ENCODE results near the gene GPR75.

The GPR75 gene

GRCh38 chr2:53859206-53860181 is at the start of gene GPR75:
Gene GPR75 (minus strand): TSS chr2:53859967. CDS start chr2:53854756, 5,211 bp downstream.
- no peak for DNase-seq

GRCh38 chr2:53907582-53907981 is 47.8 kb upstream of the GPR75 start:
- DNase-seq, result no peak

GRCh38 chr2:53905396-53905795 is 45.6 kb upstream of the GPR75 start:
- no peak for DNase-seq

DNA sequence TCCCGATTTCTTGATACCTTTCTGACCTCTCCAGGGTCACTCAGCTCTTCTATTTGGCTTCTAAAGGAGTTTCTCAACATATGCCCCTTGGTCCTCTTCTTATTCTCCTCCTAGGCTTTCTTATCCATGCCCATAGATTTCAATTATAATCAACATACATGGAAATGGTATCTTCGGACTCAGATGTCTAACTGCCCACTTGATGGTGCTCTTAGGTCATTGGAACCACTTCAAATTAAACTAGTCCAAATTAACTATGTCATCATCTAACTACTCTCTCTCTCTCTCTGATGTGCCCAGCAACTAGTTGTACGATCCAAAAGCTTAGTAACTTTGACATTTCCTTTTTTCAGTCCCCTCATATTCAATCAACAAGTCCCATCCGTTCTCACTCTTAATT is 43.2 kb upstream of the GPR75 start:
- no peak for DNase-seq

- DNase-seq, result no peak
These were observed 41.4 kb upstream of the GPR75 start for GRCh38 chr2:53901192-53901591.

GRCh38 chr2:53896864-53897263 is 37.1 kb upstream of the GPR75 start:
- no peak for DNase-seq

DNA sequence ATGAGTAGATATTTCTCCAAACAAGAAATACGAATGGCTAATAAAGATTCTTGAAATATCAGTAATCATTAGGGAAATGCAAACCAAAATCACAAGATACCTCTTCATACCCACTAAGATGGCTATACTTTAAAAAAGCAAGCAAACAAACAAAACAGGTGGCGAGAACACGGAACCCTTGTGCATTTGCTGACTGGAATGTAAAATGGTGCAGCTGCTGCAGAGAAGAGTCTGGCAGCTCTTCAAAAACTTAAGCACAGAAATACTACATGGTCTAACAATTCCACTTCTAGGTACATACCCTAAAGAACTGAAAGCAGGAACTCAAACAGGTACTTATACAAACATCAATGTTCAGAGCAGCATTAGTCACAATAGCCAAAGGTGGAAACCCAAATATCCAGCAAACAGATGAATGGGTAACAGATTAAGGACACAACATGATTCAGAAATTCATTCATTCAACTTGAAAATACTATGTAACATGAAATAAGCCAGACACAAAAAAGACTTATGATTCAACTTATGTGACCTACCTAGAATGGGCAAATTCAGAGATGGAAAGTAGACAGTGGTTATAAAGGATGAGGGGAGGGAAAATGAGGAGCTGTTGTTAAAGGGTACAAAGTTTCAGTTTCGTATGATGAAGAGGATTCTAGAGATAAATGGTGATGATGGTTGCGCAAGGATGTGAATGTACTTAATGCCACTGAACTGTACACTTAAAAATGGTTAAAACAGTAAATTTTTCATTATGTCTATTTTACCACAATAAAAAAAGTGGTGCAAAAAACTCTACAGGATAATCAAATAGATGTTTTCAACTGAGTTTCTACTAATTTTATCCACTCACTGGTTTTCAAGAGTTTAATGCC is 26.9 kb upstream of the GPR75 start:
- DNase-seq, result no peak

DNA sequence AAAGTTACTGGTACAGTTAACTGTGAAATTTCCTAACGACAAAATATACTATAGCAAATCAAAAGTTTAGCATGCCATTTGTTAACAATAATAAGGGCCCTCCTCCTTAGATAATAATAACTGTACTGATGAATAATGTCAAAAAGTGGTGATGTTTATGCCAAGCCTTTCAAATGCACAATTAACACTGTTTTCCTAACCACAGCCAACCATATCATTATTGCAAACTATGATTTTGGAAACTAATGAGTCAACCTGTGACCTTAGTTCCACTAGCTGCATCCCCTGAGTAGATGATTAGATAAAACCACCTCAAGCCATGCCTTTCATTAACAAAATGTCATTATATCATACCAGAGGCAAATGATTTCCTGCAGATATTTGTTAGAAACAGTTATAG is 25.1 kb upstream of the GPR75 start:
- DNase-seq, result no peak

DNA sequence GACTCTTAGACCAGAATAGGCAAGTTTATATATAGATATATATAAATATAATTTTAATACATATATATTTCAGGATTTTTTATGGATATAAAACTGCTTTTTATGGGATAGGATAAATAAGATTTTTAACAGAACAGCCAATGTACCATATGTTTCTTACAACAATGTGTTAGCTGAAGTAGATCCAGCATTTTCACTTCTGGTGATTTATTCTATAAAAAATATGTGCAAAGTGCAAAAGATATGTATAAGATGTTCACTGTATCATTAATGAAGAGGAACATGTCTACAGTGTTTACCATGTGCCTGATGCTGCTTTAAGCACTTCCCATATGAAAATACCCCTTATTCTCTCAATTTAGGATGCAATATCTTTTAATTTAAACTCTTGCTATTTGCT is 22.2 kb upstream of the GPR75 start:
- no peak for DNase-seq

DNA sequence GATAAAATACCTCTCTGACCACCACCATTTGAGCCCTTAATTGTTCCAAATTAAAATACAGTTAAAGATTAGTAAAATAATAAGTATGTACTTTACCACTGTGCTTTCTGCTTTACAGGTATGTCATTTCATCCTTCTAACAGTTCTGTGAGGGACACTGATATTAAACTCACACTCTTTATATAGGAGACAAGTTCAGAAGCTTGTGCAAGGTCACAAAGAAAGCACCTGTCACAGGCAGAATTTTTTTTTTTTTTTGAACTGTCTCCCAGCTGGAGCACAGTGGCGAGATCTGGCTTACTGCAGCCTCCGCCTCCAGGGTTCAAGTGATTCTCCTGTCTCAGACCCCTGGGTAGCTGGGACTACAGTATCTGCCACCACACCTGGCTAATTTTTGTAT is 21.6 kb upstream of the GPR75 start:
- no peak for DNase-seq

GRCh38 chr2:53880756-53881155 is 21.0 kb upstream of the GPR75 start:
- no peak for DNase-seq

DNA sequence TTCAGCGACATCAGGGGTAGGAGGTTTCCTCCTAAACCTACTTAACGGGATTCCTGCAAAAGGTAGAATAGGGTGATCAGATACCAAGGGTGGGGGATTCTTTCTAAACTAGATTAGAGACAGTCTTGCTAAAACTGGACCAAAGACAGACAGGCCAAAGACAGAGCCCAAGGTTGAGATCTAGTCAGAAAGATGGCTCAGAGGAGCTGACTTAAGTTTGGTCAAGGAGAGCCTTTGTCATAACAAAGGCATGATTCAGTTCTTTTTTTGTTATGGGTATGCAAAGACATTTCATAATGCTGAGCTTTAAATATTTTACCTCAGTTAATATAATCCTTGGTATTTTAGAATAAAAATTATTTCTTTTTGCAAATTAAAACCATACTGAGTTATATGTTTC is 17.8 kb upstream of the GPR75 start:
- DNase-seq, result no peak

DNA sequence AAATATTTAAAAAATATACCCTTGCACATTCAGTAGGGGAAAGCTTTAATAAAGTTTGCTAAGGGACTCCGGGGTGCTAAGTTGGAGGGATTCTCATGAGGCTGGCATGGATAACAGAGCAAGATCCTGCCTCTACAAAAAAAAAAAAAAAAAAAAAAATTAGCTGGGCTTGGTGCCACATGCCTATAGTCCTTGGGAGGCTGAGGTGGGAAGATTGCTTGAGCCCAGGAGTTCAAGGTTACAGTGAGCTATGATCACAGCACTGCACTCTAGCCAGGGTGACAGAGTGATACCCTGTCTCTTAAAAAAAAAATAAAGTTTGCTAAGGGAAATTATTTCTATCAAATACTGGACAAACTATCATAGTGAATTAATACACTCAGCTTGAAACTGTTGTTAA is 17.3 kb upstream of the GPR75 start:
- DNase-seq, result no peak

DNA sequence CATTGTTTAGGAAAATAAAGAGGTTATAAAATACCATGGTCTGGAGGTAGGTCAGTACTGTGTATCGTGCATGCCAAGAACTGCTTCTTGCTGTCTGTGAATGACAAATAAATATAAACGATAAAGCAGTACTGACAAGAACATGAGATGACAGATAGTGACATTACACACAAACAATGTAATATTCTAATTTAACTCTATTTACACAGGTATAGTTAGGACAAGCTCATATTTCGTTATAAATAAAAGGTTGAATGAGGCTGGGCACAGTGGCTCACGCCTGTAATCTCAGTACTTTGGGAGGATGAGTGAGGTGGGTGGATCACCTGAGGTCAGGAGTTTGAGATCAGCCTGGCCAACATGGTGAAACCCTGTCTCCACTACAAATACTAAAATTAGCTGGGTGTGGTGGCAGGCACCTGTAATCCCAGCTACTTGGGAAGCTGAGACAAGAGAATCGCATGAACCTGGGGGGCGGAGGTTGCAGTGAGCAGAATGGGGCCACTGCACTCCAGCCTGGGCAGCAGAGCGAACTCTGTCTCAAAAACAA is 14.7 kb upstream of the GPR75 start:
- DNase-seq, result no peak

DNA sequence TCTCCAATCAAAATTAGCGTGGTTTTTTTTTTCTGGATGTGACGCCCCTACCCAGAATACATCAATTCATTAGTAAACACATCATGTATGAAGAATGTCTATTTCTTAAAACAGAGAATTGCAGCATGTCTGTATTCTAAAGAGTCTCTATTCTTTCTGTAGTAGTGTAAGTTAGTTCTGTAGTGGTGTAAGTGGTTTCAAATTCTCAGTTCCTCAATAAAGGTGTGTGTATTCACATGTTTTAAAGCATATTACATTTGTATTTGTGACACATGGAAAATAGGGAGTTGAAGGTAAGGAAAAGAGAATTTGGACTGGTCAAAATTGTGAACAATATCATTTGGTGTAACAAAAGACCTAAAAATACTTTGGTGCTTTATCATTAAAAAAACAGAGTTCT is 8.0 kb upstream of the GPR75 start:
- DNase-seq, result no peak

DNA sequence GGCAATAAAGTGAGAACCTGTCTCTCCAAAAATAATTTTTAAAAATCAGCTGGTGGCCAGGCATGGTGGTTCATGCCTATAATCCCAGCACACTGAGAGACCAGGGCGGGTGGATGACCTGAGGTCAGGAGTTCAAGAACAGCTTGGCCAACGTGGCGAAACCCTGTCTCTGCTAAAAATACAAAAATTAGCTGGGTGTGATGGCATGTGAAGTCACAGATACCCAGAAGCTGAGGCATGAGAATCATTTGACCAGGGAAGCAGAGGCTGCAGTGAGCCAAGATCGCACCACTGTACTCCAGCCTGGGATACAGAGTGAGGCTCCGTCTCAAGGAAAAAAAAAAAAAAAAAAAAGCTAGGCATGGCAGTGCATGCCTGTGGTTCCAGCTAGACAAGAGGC is 7.4 kb upstream of the GPR75 start:
- no peak for DNase-seq

GRCh38 chr2:53865962-53866361 is 6.2 kb upstream of the GPR75 start:
- DNase-seq, result no peak

DNA sequence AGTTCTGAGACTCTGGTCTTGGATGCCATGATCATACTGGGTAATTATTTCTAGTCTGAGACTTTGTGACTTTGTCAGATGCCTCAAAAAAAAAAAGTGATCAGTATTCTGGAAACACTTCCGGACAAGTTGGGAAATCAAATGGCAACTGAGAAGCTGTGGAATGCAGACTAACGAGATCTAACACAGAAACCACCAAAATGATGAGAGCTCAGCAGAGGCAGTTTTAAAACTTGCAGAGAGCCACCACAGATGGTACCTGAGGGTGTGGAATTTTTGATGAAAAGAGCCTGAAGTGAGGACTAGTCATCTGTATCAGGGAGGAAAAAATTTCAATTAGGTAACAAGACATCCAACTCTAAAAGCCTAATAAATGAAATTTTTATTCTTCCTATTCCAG is 5.5 kb upstream of the GPR75 start:
- DNase-seq, result no peak

DNA sequence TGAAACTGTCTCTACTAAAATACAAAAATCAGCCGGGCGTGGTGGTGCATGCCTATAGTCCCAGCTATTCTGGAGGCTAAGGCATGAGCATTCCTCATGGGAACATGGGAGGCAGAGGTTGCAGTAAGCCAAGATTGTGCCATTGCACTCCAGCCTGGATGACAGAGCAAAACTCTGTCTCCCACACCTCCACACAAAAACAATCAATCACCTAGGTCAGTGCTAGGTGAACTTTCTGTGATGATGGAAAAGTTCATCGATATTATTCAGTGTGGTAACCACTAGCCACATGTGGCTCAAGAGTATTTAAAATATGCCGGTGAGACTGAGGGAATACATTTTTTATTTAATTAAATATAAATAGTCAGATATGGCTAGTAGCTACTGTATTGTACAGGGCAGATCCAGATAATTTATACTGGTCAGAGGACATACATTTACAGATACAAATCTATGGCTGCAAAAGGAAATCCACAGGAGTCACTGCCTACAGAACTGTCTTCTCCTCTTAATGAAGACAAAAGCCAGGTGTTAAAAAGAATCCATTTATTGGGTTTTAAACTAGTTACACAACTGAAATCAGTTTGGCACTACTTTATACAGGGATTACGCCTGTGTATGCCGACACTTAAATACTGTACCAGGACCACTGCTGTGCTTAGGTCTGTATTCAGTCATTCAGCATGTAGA is 3.9 kb upstream of the GPR75 start:
- DNase-seq, result no peak

DNA sequence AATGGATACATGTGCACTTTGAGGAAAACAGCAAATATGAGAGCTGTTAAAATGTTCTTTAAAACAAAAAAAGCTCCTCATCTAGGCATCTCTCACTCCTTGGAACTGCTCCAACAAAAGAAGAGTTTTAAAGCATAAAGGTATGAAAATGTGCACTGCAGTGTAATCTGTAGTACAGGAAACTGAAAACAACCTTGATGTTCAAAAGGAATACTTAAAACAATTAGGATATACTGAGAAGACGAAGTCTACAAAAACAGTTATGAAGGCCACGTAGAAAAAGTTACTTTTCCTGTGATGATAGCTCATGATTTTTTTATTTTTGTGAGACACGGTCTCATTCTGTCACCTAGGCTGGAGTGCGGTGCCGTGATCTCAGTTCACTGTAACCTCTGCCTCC is 2.1 kb upstream of the GPR75 start:
- DNase-seq, result no peak

DNA sequence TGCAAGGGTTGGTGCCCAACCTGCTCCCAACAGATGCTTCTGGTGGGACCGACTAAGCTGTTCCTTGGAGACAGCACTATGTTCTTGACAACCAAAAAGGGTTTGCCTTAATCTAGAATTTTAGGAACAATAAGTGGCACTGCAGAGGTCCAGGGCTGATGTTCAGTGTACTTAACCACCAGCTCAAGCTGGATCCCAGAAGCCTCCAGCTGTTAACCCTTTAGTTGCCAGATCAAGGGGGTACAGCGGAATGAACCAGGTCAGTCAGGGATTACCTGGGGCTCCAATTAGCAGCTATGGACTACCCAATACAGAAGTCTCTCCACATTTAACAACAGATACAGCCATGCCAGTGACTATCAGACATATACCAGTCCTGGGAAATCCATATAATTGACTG is 3.5 kb downstream of the GPR75 start:
- DNase-seq, result peak in 1 of 2 experiments; percentile 7

DNA sequence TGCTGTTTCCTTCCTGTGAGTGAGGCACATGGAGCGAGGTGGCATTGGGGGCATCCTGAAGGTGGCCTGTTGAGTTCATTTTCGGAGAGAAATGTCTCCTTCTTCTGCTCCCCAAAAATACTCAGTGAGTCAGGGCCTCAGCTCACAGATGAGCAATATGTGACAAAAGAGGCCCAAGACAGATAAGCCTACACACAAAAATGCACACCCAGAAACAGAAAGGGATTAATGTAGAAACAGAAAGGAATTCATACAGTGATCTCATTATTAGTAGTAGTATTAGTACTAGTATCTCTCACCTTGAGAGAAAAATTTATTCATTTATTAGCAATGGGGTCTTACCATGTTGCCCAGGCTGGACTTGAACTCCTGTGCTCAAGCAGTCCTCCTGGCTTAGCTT is 5.1 kb downstream of the GPR75 start:
- no peak for DNase-seq

DNA sequence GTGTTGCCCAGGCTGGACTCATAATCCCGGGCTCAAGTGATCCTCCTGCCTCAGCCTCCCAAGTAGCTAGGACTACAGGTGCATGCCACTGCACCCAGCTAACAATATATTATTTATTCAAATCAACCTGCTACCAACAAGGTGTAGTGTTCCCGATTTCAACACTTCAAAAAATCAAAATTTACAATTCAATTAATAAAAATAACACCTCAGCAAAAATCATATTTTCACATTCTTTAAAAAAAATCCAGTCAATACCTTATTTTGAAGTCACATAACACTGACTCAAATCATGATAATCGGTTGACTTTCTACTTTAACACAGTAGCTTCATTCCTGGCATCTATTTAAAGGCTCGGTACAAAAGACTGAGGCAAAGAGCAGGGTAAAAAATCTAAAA is 7.2 kb downstream of the GPR75 start:
- DNase-seq, result no peak

Measured in NCI-H524 (cell line).